ENCODE results near the gene MYCN. TPM values are rescaled to one million over a fixed set of nuclear protein-coding genes. Genes with fewer than 3 reads are reported as not detected.
"Not testable (repeated sequence)": the region's sequence is repeated elsewhere in the genome, so short reads cannot be mapped to it uniquely, and the experiment has no call there.

The MYCN gene
- total RNA-seq, 2 experiments from 2014 or later, result not detected

DNA sequence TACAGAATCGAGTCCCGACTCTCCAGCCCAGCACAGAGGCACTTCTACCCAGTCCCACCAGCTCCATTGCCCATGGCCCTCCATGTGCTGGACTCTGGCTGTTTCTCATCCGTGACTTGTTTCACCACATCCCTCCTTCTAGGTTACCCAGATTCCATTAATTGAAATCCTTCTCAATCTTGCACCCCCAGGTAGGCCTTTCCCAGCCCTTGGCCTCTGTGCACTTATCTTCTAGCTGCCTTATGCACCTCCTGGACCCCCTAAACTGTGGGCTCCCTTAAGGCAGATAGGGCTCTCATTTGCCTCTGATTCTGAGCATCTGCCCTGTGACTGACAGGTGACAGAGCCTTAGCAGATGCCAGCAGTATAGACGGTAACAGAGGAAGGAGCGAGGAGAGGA, 9.2 kb downstream of the MYCN start:
- no peak for DNase-seq
- POLR2A ChIA-PET, result no interaction called here
- CTCF ChIA-PET, result no interaction called here
- H3K4me3 Mint-ChIP-seq, result no peak overlapping the region
- H3K9me3 Mint-ChIP-seq, result no peaks in the 10 kb centered on the region
- H3K4me1 Mint-ChIP-seq, result no peaks in the 10 kb centered on the region
- H3K27ac Mint-ChIP-seq, result no peak overlapping the region
- peaks cover 9% of the 10 kb centered on the region for H3K27me3 Mint-ChIP-seq
- no peaks in the 10 kb centered on the region for H3K36me3 Mint-ChIP-seq (ENCODE audit: low read depth)

- Mint-ChIP-seq H3K27me3 (peaks cover 5% of the 10 kb centered on the region), H3K4me1 (no peaks in the 10 kb centered on the region), H3K9me3 (no peaks in the 10 kb centered on the region), H3K36me3 (ENCODE audit: low read depth) (no peaks in the 10 kb centered on the region), H3K27ac (no peak overlapping the region), H3K4me3 (no peak overlapping the region)
- no peak for DNase-seq
- ChIA-PET POLR2A (no interaction called here), CTCF (no interaction called here)
These were observed 10.0 kb downstream of the MYCN start for GRCh38 chr2:15950088-15950952.

GRCh38 chr2:15951936-15952335, 11.6 kb downstream of the MYCN start:
- CTCF ChIA-PET; POLR2A ChIA-PET; H3K9me3 Mint-ChIP-seq; H3K4me1 Mint-ChIP-seq; H3K4me3 Mint-ChIP-seq; H3K36me3 Mint-ChIP-seq (ENCODE audit: low read depth); H3K27me3 Mint-ChIP-seq; DNase-seq; H3K27ac Mint-ChIP-seq: not testable (repeated sequence)

DNA sequence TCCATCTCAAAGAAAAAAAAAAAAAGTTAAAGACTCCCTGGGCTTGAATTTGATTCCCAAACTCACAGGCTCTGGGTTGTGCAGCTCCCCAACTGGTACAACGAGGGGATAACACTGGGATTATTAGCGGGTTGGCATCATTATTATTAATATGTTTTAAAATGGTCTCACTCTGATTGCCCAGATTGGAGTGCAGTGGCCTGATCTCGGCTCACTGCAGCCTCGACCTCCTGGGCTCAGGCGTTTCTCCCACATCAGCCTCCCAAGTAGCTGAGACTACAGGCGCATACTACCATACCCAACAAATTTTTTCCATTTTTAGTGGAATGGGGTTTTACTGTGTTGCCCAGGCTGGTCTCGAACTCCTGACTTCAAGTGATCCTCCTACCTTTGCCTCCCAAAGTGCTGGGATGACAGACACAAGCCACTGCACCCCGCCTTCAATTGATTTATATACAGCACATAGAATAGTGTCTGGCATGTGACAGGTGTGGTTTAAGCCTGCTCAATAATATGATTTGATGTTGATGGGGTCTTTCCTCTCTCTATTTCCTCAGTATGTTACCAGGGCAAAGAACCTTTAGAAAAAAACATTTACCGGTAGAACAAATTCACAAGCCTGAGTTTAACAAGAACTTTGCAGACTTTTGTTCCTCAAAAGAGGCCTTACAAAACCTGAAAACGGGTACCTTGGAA, 12.2 kb downstream of the MYCN start:
- Mint-ChIP-seq H3K4me3 (no peak overlapping the region), H3K27ac (no peak overlapping the region), H3K4me1 (no peaks in the 10 kb centered on the region), H3K36me3 (ENCODE audit: low read depth) (no peaks in the 10 kb centered on the region), H3K9me3 (no peaks in the 10 kb centered on the region), H3K27me3 (no peaks in the 10 kb centered on the region)
- DNase-seq, result no peak
- POLR2A ChIA-PET, result no interaction called here
- CTCF ChIA-PET, result no interaction called here

DNA sequence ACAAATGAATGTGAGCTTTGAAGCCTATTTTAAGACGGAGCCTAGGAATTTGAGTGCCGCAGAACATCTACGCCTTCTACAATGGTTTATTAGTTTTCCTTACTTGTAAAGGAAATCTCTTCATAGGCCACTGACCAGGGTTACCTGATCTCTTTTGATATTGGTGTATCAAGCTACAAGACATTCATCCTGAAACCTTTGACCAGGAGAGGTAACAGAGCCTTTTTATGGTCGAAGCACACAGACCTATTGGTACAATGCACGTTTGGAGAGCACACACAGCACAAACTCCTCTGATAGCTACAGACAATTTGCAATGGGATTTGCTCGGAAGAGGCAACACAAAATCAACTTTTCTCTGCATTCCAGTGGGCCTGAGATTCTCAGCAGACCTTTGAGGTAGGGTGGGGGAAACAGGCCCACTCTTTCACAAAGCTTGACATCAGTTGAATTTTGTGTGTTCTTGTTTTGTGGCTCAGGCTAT, 12.8 kb downstream of the MYCN start:
- no peaks in the 10 kb centered on the region for H3K27me3 Mint-ChIP-seq
- H3K27ac Mint-ChIP-seq, result no peak overlapping the region
- ChIA-PET POLR2A (no interaction called here), CTCF (no interaction called here)
- no peaks in the 10 kb centered on the region for H3K4me1 Mint-ChIP-seq
- H3K4me3 Mint-ChIP-seq, result no peak overlapping the region
- H3K36me3 Mint-ChIP-seq (ENCODE audit: low read depth), result no peaks in the 10 kb centered on the region
- H3K9me3 Mint-ChIP-seq, result no peaks in the 10 kb centered on the region
- DNase-seq, result no peak

DNA sequence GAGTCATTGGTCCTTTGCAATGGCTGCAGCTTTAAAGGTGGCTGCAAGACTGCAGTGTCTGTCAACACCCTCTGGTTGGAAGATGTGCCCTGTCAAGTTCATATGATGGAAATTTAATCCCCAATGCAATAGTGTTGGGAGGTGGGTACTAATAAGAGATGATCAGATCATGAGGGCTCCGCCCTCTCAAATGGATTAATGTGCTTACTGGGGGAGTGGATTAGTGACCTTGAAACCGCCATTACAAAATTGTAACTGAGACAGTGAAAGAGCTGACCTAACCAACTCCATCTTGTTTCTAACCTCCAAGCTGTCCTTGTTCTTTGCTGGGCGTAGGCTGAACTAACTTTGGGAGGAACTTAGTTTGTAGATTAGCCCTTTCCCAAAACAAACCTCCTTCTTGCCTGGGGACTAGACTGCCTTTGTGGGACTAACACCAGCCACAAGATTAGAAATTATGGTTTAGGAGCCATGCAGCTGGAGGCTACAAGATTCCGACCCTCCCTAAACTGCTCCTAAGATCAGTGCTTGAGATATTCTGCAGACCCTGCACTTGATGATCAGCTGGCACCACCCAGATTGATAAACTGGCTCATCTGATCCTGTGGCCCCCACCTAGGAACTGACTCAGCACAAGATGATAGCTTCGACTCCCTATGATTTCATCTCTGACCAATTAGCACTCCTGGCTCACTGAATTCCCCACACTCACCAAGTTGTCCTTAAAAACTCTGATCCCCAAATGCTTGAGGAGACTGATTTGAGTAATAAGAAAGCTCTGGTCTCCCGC, 13.7 kb downstream of the MYCN start:
- Mint-ChIP-seq H3K4me3 (no peak overlapping the region), H3K4me1 (no peaks in the 10 kb centered on the region), H3K36me3 (ENCODE audit: low read depth) (no peaks in the 10 kb centered on the region), H3K9me3 (no peaks in the 10 kb centered on the region), H3K27me3 (no peaks in the 10 kb centered on the region), H3K27ac (no peak overlapping the region)
- CTCF ChIA-PET, result no interaction called here
- POLR2A ChIA-PET, result no interaction called here
- no peak for DNase-seq

DNA sequence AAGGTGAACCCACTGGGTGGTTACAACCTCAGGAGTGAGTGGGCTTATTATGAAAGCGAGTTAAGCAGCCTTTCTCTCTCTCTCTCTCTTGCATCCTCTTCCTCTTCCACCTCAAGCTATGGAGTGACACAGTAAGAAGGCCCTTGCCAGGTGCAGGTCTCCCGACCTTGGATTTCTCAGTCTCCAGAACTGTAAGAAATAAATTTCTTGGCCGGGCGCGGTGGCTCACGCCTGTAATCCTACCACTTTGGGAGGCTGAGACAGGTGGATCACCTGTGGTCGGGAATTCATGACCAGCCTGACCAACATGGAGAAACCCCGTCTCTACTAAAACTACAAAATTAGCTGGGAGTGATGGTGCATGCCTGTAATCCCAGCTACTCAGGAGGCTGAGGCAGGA, 14.4 kb downstream of the MYCN start:
- Mint-ChIP-seq H3K4me1 (no peaks in the 10 kb centered on the region), H3K4me3 (no peak overlapping the region), H3K27me3 (no peaks in the 10 kb centered on the region), H3K27ac (no peak overlapping the region), H3K36me3 (ENCODE audit: low read depth) (no peaks in the 10 kb centered on the region), H3K9me3 (no peaks in the 10 kb centered on the region)
- CTCF ChIA-PET, result no interaction called here
- POLR2A ChIA-PET, result no interaction called here
- DNase-seq, result no peak

GRCh38 chr2:15955232-15955988, 15.1 kb downstream of the MYCN start:
- Mint-ChIP-seq H3K9me3 (no peaks in the 10 kb centered on the region), H3K27me3 (no peaks in the 10 kb centered on the region), H3K4me3 (no peak overlapping the region), H3K27ac (no peak overlapping the region), H3K36me3 (ENCODE audit: low read depth) (no peaks in the 10 kb centered on the region), H3K4me1 (no peaks in the 10 kb centered on the region)
- POLR2A ChIA-PET, result no interaction called here
- CTCF ChIA-PET, result no interaction called here
- no peak for DNase-seq

- POLR2A ChIA-PET, result no interaction called here
- CTCF ChIA-PET, result no interaction called here
- H3K4me1 Mint-ChIP-seq, result no peaks in the 10 kb centered on the region
- no peaks in the 10 kb centered on the region for H3K36me3 Mint-ChIP-seq (ENCODE audit: low read depth)
- no peak overlapping the region for H3K27ac Mint-ChIP-seq
- no peak overlapping the region for H3K4me3 Mint-ChIP-seq
- H3K27me3 Mint-ChIP-seq, result no peaks in the 10 kb centered on the region
- no peaks in the 10 kb centered on the region for H3K9me3 Mint-ChIP-seq
- no peak for DNase-seq
These were observed 15.9 kb downstream of the MYCN start for GRCh38 chr2:15956230-15956629.

- ChIA-PET POLR2A (no interaction called here), CTCF (no interaction called here)
- Mint-ChIP-seq H3K4me1 (no peaks in the 10 kb centered on the region), H3K4me3 (no peak overlapping the region), H3K9me3 (no peaks in the 10 kb centered on the region), H3K27ac (no peak overlapping the region), H3K36me3 (ENCODE audit: low read depth) (no peaks in the 10 kb centered on the region), H3K27me3 (no peaks in the 10 kb centered on the region)
- no peak for DNase-seq
These were observed 16.7 kb downstream of the MYCN start for GRCh38 chr2:15956751-15957736.

DNA sequence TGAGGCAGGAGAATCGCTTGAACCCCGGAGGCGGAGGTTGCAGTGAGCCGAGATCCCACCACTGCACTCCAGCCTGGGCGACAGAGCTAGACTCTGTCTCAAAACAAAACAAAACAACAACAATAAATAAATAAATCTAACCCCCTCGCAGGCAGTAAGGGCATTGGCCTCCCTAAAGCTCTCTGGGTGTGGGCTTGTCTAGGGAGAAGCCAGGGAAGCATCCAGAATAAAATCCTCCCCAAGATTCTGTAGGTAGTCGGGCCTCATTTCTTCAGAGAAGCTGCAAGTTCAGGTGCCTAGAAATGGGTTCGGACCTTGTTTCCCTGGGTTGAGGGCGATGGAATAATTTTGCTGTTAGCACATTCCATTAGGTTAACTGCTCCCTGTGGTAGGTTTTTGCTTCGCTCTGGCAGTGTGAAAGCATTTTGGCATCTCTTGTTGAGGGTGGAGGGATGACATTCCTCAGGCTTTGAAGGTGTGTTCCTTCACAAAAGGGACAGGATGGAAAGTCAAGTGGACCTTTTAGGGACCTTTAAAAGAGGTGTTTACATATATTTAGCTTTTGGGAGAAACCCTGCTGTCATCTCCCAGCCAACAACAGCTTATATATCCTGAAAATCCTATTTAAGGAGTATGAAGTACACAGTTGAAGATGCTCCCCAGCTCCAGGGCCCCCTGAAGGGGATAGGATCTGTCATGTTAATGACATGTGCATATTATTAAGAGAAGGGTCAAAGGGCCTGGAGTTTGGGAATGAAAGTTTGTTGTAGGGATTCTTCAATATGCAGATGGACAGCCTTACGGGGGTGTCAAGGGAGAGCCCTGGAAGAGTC, 17.7 kb downstream of the MYCN start:
- no peak for DNase-seq
- H3K36me3 Mint-ChIP-seq (ENCODE audit: low read depth), result no peaks in the 10 kb centered on the region
- no peaks in the 10 kb centered on the region for H3K4me1 Mint-ChIP-seq
- H3K27ac Mint-ChIP-seq, result no peak overlapping the region
- H3K4me3 Mint-ChIP-seq, result no peak overlapping the region
- H3K27me3 Mint-ChIP-seq, result no peaks in the 10 kb centered on the region
- H3K9me3 Mint-ChIP-seq, result no peaks in the 10 kb centered on the region
- ChIA-PET POLR2A (no interaction called here), CTCF (no interaction called here)

All from activated CD4-positive, alpha-beta memory T cell treated with anti-CD3 and anti-CD28 coated beads, Interleukin-2, amount 10 ng/mL, durations not matched to agents 7 days and 5 days (primary cell).